Measurements from ENCODE around the gene CPPED1. TPM values are rescaled to one million over a fixed set of nuclear protein-coding genes. Genes with fewer than 3 reads are reported as not detected.

Gene CPPED1
- total and polyA plus RNA-seq, 10 donors = 10.0 to 66.3 (median 45.4) TPM

GRCh38 chr16:12613131-12613991, 190.3 kb downstream of the CPPED1 start:
- H3K4me3 ChIP-seq = no peak overlapping the region
- DNase-seq = no peak
- TF ChIP-seq POLR2A (IDR thresholded peaks at IDR 0.05) (no peak), CTCF (IDR thresholded peaks at IDR 0.05 in 8 of 11, conservative IDR thresholded peaks at IDR 0.05 in 3 of 11) (no peak), POLR2AphosphoS5 (IDR thresholded peaks at IDR 0.05) (no peak)
- H3K4me1 ChIP-seq = no peaks in the 10 kb centered on the region
- H3K27me3 ChIP-seq (replicated peaks in 1 of 7) = peaks cover 0 to 5% (median 0%) of the 10 kb centered on the region in 7 donors
- H3K9me3 ChIP-seq = peaks cover 0 to 9% (median 0%) of the 10 kb centered on the region in 8 donors
- intact Hi-C loops (cut with DNase I; ENCODE audit: low total_unique reads) = no loop called here
- WGBS, 5 donors = 40 to 47% (median 44%) methylated on average over 15 of the region's 15 CpGs
- H3K27ac ChIP-seq = no peak overlapping the region
- H3K36me3 ChIP-seq = no peaks in the 10 kb centered on the region

GRCh38 chr16:12612598-12613101, 191.0 kb downstream of the CPPED1 start:
- intact Hi-C loops (cut with DNase I; ENCODE audit: low total_unique reads) = no loop called here
- no peak for DNase-seq
- Histone ChIP-seq H3K27ac (no peak overlapping the region), H3K4me3 (no peak overlapping the region), H3K9me3 (peaks cover 0 to 14% (median 2%) of the 10 kb centered on the region in 8 donors), H3K36me3 (no peaks in the 10 kb centered on the region), H3K4me1 (no peaks in the 10 kb centered on the region), H3K27me3 (replicated peaks in 1 of 7) (peaks cover 0 to 5% (median 0%) of the 10 kb centered on the region in 7 donors)
- TF ChIP-seq POLR2A (IDR thresholded peaks at IDR 0.05) = no peak
- TF ChIP-seq POLR2AphosphoS5 (IDR thresholded peaks at IDR 0.05) = no peak
- TF ChIP-seq CTCF (IDR thresholded peaks at IDR 0.05 in 8 of 11, conservative IDR thresholded peaks at IDR 0.05 in 3 of 11) = no peak
- 76 to 80% (median 79%) methylated on average over 9 of the region's 9 CpGs for WGBS, 5 donors

DNA sequence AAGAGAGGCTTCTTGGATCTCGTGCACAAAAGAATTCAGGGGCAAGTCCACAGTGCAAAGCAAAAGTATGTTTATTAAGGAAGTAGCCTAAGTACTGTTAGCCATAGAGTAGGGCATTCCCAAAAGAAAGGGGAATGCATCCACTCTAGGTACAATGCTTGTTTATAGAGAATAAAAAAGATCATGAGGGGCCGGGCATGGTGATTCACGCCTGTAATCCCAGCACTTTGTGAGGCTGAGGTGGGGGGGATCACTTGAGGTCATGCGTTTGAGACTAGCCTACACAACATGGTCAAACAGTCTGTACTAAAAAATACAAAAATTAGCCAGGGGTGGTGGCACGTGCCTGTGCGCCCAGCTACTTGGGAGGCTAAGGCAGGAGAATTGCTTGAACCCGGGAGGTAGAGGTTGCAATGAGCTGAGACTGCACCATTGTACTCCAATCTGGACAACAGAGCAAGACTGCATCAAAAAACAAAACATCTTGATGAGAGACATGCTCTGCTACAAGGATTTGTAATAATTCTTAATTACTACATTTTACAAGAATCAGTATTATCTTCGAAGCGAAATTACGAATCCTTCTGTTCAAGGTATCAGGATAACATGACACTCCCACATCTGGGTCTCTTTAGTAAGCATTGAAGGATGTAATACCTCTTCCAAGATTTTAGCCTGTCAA, 191.6 kb downstream of the CPPED1 start:
- Histone ChIP-seq H3K27ac (no peak overlapping the region), H3K4me1 (no peaks in the 10 kb centered on the region), H3K27me3 (replicated peaks in 1 of 7) (peaks cover 0 to 5% (median 0%) of the 10 kb centered on the region in 7 donors), H3K9me3 (peaks cover 0 to 14% (median 2%) of the 10 kb centered on the region in 8 donors), H3K4me3 (no peak overlapping the region), H3K36me3 (no peaks in the 10 kb centered on the region)
- DNase-seq = no peak
- intact Hi-C loops (cut with DNase I; ENCODE audit: low total_unique reads) = no loop called here
- TF ChIP-seq POLR2A (IDR thresholded peaks at IDR 0.05) (no peak), POLR2AphosphoS5 (IDR thresholded peaks at IDR 0.05) (no peak), CTCF (IDR thresholded peaks at IDR 0.05 in 8 of 11, conservative IDR thresholded peaks at IDR 0.05 in 3 of 11) (no peak)
- 89 to 93% (median 90%) methylated on average over 10 of the region's 10 CpGs for WGBS, 5 donors

All from spleen (tissue), 11 donors.